IPS-18a (cell line): ENCODE measurements around the gene CYP19A1.

Experiments used
- H3K27ac ChIP-seq: one replicate; pipeline ENCODE4 v1.5.1; 2013; ENCODE audit warnings: low read length
- H3K27me3 ChIP-seq: one replicate; pipeline ENCODE4 v1.6.1; 2013; ENCODE audit warnings: mild to moderate bottlenecking, low read length; ENCODE audit not compliant: control insufficient read depth, insufficient read depth
- H3K36me3 ChIP-seq: one replicate; pipeline ENCODE4 v1.6.1; 2013; ENCODE audit warnings: low read depth, low read length; ENCODE audit not compliant: control insufficient read depth
- H3K4me1 ChIP-seq: one replicate; pipeline ENCODE4 v1.6.1; 2013; ENCODE audit warnings: low read depth, low read length; ENCODE audit not compliant: control insufficient read depth
- H3K4me3 ChIP-seq: one replicate; pipeline ENCODE4 v1.5.1; 2013; ENCODE audit warnings: low read length
- H3K9ac ChIP-seq: one replicate; pipeline ENCODE4 v1.6.1; 2013; ENCODE audit warnings: mild to moderate bottlenecking, low read length, moderate library complexity
- H3K9me3 ChIP-seq: one replicate; pipeline ENCODE4 v1.6.1; 2013; ENCODE audit warnings: low read depth, low read length; ENCODE audit not compliant: control insufficient read depth

Gene CYP19A1

GRCh38 chr15:51250217-51251011 lies 88.0 kb downstream of the CYP19A1 start:
- Histone ChIP-seq H3K27me3 (no peaks in the 10 kb centered on the region), H3K4me1 (no peaks in the 10 kb centered on the region), H3K9ac (no peak overlapping the region), H3K9me3 (no peaks in the 10 kb centered on the region), H3K27ac (no peak overlapping the region), H3K4me3 (no peak overlapping the region), H3K36me3 (no peaks in the 10 kb centered on the region)

- Histone ChIP-seq H3K27me3 (no peaks in the 10 kb centered on the region), H3K4me1 (peaks cover 10% of the 10 kb centered on the region), H3K9me3 (no peaks in the 10 kb centered on the region), H3K27ac (no peak overlapping the region), H3K4me3 (no peak overlapping the region), H3K9ac (no peak overlapping the region), H3K36me3 (no peaks in the 10 kb centered on the region)
These were observed 92.8 kb downstream of the CYP19A1 start for GRCh38 chr15:51245628-51246027.

DNA sequence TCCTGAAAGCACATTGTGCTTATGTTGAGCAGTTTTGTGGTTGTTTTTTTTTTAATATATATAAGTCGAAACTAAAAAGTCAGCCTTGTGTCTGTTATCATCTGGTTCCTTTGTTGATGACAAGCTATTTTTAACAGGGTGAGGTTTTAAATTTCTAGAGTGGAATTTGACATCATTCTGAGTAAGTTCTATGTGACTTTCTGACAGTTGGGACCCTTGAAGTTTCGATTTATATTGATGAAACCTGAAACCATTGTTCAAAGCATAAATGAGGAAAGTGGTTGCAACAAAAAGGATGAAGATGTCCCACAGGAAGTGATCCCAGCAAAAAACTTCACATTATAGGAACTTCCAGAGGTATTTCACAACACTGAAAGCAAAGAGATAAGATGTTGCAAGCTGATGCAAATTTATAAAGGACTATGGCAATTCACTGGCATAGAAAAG lies 94.0 kb downstream of the CYP19A1 start:
- H3K4me3 ChIP-seq: no peak overlapping the region
- no peaks in the 10 kb centered on the region for H3K9me3 ChIP-seq
- H3K27me3 ChIP-seq: no peaks in the 10 kb centered on the region
- H3K36me3 ChIP-seq: no peaks in the 10 kb centered on the region
- peaks cover 16% of the 10 kb centered on the region for H3K4me1 ChIP-seq
- H3K9ac ChIP-seq: no peak overlapping the region
- H3K27ac ChIP-seq: no peak overlapping the region

DNA sequence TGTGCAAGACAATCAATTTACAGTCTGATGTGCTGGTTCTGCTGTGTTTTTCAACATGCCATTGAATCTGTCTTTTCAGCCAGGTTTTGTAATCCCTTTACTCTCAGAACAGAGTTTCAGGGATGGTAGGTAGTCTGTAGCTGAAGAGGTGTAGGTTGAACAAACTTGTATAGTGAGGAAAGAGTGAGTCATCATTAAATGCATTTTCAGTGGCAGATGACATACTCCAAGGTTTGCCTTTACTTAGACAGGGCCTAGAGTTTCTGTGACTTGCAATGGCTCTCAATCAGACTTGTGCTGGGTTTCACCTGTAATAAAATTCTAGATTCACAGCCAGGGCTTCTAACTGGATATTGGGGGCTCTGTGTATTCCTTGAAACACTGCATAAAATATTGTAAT lies 94.6 kb downstream of the CYP19A1 start:
- no peak overlapping the region for H3K9ac ChIP-seq
- H3K4me3 ChIP-seq: no peak overlapping the region
- H3K36me3 ChIP-seq: no peaks in the 10 kb centered on the region
- H3K9me3 ChIP-seq: no peaks in the 10 kb centered on the region
- no peak overlapping the region for H3K27ac ChIP-seq
- H3K27me3 ChIP-seq: no peaks in the 10 kb centered on the region
- H3K4me1 ChIP-seq: peaks cover 16% of the 10 kb centered on the region

GRCh38 chr15:51240066-51240465 lies 98.3 kb downstream of the CYP19A1 start:
- Histone ChIP-seq H3K27me3 (no peaks in the 10 kb centered on the region), H3K9ac (no peak overlapping the region), H3K9me3 (no peaks in the 10 kb centered on the region), H3K4me1 (peaks cover 21% of the 10 kb centered on the region), H3K36me3 (no peaks in the 10 kb centered on the region), H3K27ac (no peak overlapping the region), H3K4me3 (no peak overlapping the region)

DNA sequence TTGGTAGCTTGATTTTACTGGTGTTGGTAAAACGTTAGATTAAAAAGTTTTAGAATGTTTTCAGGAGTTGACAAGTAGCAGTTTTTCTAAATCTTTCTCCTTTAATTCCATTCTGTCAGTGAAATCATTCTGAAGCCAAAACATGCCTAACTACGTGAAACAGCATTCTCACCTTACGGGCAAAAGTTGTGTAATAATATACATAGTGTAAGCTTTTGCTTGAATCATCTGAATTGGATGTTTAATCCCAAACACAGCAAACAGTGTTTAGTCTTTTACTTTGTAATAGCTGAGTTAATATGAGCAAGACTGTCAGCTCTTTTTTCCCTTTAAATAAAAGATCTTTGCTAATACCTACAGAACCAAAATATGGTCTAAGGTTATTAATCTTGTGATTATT lies 100.6 kb downstream of the CYP19A1 start:
- Histone ChIP-seq H3K9ac (no peak overlapping the region), H3K27ac (no peak overlapping the region), H3K9me3 (no peaks in the 10 kb centered on the region), H3K36me3 (no peaks in the 10 kb centered on the region), H3K27me3 (no peaks in the 10 kb centered on the region), H3K4me3 (no peak overlapping the region), H3K4me1 (peaks cover 23% of the 10 kb centered on the region)

DNA sequence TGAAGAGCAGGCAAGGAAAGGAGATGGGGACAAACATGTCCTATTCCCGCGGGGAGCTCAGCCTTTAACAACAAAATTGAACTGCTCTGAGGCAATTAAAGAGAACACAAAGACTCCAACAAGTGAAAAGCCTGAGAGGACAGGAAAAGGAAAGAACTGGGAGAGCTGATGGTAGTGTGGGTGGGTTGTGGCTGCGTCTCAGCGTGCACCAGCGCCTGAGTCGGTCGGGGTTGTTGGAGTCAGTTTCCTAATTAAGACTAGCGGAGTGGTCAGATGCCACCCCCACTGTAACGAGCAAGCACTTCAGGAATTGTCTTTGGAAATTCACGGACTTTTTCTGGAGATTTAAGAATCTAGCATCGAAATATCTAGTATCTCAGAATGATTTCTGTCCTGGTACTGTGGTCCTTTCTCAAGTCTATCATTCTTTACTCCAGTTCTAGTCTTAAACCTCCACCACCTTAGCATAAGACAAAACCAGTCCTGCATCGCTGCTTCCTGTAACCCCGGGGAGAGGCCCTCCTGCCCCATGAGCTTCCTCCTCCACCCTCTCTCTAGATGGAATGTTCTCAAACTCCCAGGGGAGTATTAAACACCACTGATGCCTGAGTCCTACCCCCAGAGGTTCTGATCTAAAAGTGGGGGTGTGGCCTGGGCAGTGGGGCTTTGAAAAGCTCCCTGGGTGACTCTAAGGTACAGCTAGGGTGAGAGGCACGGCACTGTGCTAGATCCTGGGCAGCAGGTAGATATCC lies 104.0 kb downstream of the CYP19A1 start:
- H3K9ac ChIP-seq: no peak overlapping the region
- H3K36me3 ChIP-seq: no peaks in the 10 kb centered on the region
- no peaks in the 10 kb centered on the region for H3K27me3 ChIP-seq
- H3K27ac ChIP-seq: no peak overlapping the region
- no peak overlapping the region for H3K4me3 ChIP-seq
- H3K4me1 ChIP-seq: peaks cover 7% of the 10 kb centered on the region
- no peaks in the 10 kb centered on the region for H3K9me3 ChIP-seq

- Histone ChIP-seq H3K27me3 (no peaks in the 10 kb centered on the region), H3K4me3 (no peak overlapping the region), H3K36me3 (no peaks in the 10 kb centered on the region), H3K9me3 (no peaks in the 10 kb centered on the region), H3K9ac (no peak overlapping the region), H3K4me1 (peaks cover 13% of the 10 kb centered on the region), H3K27ac (no peak overlapping the region)
These were observed 105.8 kb downstream of the CYP19A1 start for GRCh38 chr15:51232581-51232980.

DNA sequence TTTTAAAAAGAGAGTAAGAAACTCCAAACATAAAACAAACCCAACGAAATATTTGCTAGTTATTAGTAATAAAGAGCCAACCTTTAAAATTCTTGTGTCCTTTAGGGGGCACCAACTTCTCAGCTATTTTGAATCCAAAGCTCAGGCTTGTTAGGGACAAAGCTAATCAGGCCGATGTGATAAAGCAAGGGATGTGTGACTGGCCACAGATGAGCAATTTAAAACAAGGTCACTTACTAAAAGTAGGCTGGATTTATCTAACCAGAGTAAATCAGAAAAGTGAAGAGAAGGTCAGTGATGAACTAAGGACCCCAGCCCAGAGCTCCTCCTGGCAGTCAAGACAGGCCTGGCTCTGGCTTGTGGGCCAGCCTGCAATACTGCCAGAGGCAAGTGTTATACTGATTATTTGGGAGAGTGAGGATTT lies 108.5 kb downstream of the CYP19A1 start:
- Histone ChIP-seq H3K9me3 (no peaks in the 10 kb centered on the region), H3K27me3 (no peaks in the 10 kb centered on the region), H3K4me3 (no peak overlapping the region), H3K36me3 (no peaks in the 10 kb centered on the region), H3K4me1 (peaks cover 8% of the 10 kb centered on the region), H3K9ac (no peak overlapping the region), H3K27ac (no peak overlapping the region)

DNA sequence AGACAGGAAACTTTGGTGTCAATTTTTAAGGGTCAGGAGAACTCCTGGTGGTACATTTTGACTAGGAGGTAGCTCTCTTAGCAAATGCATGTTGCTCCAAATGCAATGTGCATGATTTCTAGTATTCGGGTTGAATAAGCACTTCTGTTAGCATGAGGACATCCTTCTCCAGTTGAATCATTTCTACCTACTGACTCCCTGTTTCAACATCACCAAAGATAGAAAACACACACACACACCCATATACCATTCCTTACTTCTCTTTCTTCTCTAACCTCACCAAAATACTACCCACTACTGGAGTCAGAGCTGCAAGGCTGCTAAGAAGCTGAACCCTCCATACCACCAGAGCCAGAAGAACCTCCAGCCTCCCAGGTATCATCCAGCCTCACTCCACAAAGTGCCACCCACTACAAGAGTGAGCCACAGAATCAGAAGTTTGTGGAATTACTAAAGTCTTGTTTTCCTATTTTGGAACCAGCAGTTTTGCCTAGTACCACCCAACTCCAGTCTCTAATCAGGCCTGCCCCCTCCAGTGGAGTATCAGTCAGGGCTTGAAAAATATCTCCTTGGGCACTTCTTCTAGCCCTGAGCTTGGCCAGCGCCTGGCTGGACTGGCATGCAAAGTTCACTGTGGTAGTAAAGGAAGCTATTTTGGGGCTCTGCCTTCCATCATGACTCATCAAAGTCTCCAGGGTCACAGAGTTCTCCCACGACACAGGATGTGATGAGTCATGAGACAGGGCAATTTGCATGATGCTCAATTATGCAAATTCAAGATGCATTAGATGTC lies 110.3 kb downstream of the CYP19A1 start:
- Histone ChIP-seq H3K27ac (no peak overlapping the region), H3K4me1 (peaks cover 6% of the 10 kb centered on the region), H3K36me3 (no peaks in the 10 kb centered on the region), H3K9me3 (no peaks in the 10 kb centered on the region), H3K27me3 (no peaks in the 10 kb centered on the region), H3K4me3 (no peak overlapping the region), H3K9ac (no peak overlapping the region)

- peaks cover 6% of the 10 kb centered on the region for H3K4me1 ChIP-seq
- no peaks in the 10 kb centered on the region for H3K36me3 ChIP-seq
- H3K27ac ChIP-seq: no peak overlapping the region
- H3K9me3 ChIP-seq: no peaks in the 10 kb centered on the region
- no peak overlapping the region for H3K9ac ChIP-seq
- no peaks in the 10 kb centered on the region for H3K27me3 ChIP-seq
- H3K4me3 ChIP-seq: no peak overlapping the region
These were observed 111.7 kb downstream of the CYP19A1 start for GRCh38 chr15:51226576-51227210.
